IMR-90 (cell line): Measurements from ENCODE around the gene FBN3. TPM values are rescaled to one million over a fixed set of nuclear protein-coding genes. Genes with fewer than 3 reads are reported as not detected.

Source experiments
- ATAC-seq: fragments of 200-7000 bp; cut with Tn5 transposase; 2 replicates; pipeline ENCODE4 v1.9.1; 2020; ENCODE audit warnings: low read depth, mild to moderate bottlenecking, moderate library complexity
- BruUV-seq: library from RNA; stranded (reverse); fragments of 400-500 nt; replicated peaks from 2 replicates; lab custom pipeline; 2021; lab: Mats Ljungman, UMichigan
- CTCF ChIA-PET: fragments of 300-600 bp; formaldehyde crosslinking; extraction: SDS; loops from one replicate; lab custom pipeline; 2021; ENCODE audit warnings: antibody characterized with exemption; lab: Yijun Ruan, JAX
- POLR2A ChIA-PET: fragments of 300-600 bp; sonication (Branson Sonifier 250); formaldehyde crosslinking; loops from one replicate; lab custom pipeline; 2022; ENCODE audit warnings: antibody characterized with exemption; ENCODE audit not compliant: unreplicated experiment; lab: Charles Lee
- DNase-seq: peaks from one replicate; pipeline ENCODE4 v3.0.0; 2013
- H2AFZ ChIP-seq: replicated peaks from 2 replicates; pipeline ENCODE3; 2013; ENCODE audit warnings: low read length, mild to moderate bottlenecking; ENCODE audit not compliant: poor library complexity
- H2AK5ac ChIP-seq: 2 replicates; pipeline ENCODE4 v1.6.1; 2013; ENCODE audit warnings: low read depth, low read length, inconsistent platforms
- H2AK9ac ChIP-seq: replicated peaks from 2 replicates; pipeline ENCODE3; 2013; ENCODE audit warnings: mild to moderate bottlenecking, low read depth, low read length, moderate library complexity; ENCODE audit not compliant: poor library complexity
- H2BK120ac ChIP-seq: 2 replicates; pipeline ENCODE4 v1.6.1; 2013; ENCODE audit warnings: low read depth, low read length, inconsistent platforms
- H2BK15ac ChIP-seq: 3 replicates; pipeline ENCODE4 v1.6.1; 2013; ENCODE audit warnings: low read depth, low read length, inconsistent platforms
- H2BK20ac ChIP-seq: 2 replicates; pipeline ENCODE4 v1.6.1; 2013; ENCODE audit warnings: low read depth, mild to moderate bottlenecking, inconsistent platforms, low read length, moderate library complexity
- H2BK5ac ChIP-seq: 2 replicates; pipeline ENCODE4 v1.6.1; 2013; ENCODE audit warnings: mild to moderate bottlenecking, low read depth, low read length, inconsistent platforms; ENCODE audit not compliant: poor library complexity, severe bottlenecking
- H3K14ac ChIP-seq: replicated peaks from 2 replicates; pipeline ENCODE4 v1.6.1; 2013; ENCODE audit warnings: low read depth, low read length, inconsistent platforms
- H3K18ac ChIP-seq: 2 replicates; pipeline ENCODE4 v1.6.1; 2013; ENCODE audit warnings: low read depth, low read length, control low read depth
- H3K23ac ChIP-seq: 2 replicates; pipeline ENCODE4 v1.6.1; 2013; ENCODE audit warnings: low read depth, low read length, inconsistent platforms
- H3K27ac ChIP-seq: 2 replicates; pipeline ENCODE4 v1.5.1; 2013; ENCODE audit warnings: mild to moderate bottlenecking, control low read depth, low read length; ENCODE audit not compliant: insufficient read depth
- H3K27me3 ChIP-seq: 2 replicates; pipeline ENCODE4 v1.6.1; 2013; ENCODE audit warnings: low read length; ENCODE audit not compliant: control insufficient read depth, insufficient read depth
- H3K36me3 ChIP-seq: 2 replicates; pipeline ENCODE4 v1.6.1; 2013; ENCODE audit warnings: low read length, mixed read lengths; ENCODE audit not compliant: control insufficient read depth, insufficient read depth
- H3K4ac ChIP-seq: 2 replicates; pipeline ENCODE4 v1.6.1; 2013; ENCODE audit warnings: low read depth, low read length, inconsistent platforms
- H3K4me1 ChIP-seq: 2 replicates; pipeline ENCODE4 v1.6.1; 2013; ENCODE audit warnings: low read length, mixed read lengths; ENCODE audit not compliant: control insufficient read depth, insufficient read depth
- H3K4me2 ChIP-seq: 2 replicates; pipeline ENCODE4 v1.6.1; 2013; ENCODE audit warnings: low read depth, mild to moderate bottlenecking, control low read depth, low read length, moderate library complexity
- H3K4me3 ChIP-seq: 2 replicates; pipeline ENCODE4 v1.5.1; 2013; ENCODE audit warnings: low read depth, mild to moderate bottlenecking, control low read depth, low read length, moderate library complexity; ENCODE audit not compliant: insufficient read depth
- H3K56ac ChIP-seq: 2 replicates; pipeline ENCODE4 v1.6.1; 2013; ENCODE audit warnings: low read length, inconsistent platforms; ENCODE audit not compliant: insufficient read depth; ENCODE audit errors: extremely low read depth
- H3K79me1 ChIP-seq, 2 experiments: 2 replicates each; pipeline ENCODE4 v1.6.1; 2013; ENCODE audit warnings: low read length in 2 of 2, inconsistent platforms in 1 of 2, low read depth in 1 of 2
- H3K9ac ChIP-seq: 2 replicates; pipeline ENCODE4 v1.6.1; 2013; ENCODE audit warnings: low read depth, low read length, control low read depth
- H3K9me1 ChIP-seq: 2 replicates; pipeline ENCODE4 v1.6.1; 2013; ENCODE audit warnings: low read length, inconsistent platforms; ENCODE audit not compliant: insufficient read depth
- H3K9me3 ChIP-seq: 2 replicates; pipeline ENCODE4 v1.6.1; 2013; ENCODE audit warnings: low read length; ENCODE audit not compliant: control insufficient read depth, insufficient read depth
- H4K20me1 ChIP-seq: 2 replicates; pipeline ENCODE4 v1.6.1; 2013; ENCODE audit warnings: low read length, inconsistent platforms; ENCODE audit not compliant: insufficient read depth
- H4K5ac ChIP-seq: 2 replicates; pipeline ENCODE4 v1.6.1; 2013; ENCODE audit warnings: mild to moderate bottlenecking, low read depth, low read length, control low read depth
- H4K8ac ChIP-seq, 2 experiments: 2 replicates each; pipeline ENCODE4 v1.6.1; 2013; ENCODE audit warnings: low read depth in 2 of 2, low read length in 2 of 2, control low read depth in 1 of 2, inconsistent platforms in 1 of 2
- H4K91ac ChIP-seq: 2 replicates; pipeline ENCODE4 v1.6.1; 2013; ENCODE audit warnings: low read depth, low read length, inconsistent platforms; ENCODE audit not compliant: insufficient read depth
- CHD1 ChIP-seq: IDR thresholded peaks from 2 replicates; pipeline ENCODE4 v1.6.1; 2012; ENCODE audit warnings: low read depth, low read length, improper control_type of control experiment
- MAFK ChIP-seq: IDR thresholded peaks from 2 replicates; pipeline ENCODE4 v1.6.1; 2012; ENCODE audit warnings: low read depth, low read length, improper control_type of control experiment
- NFE2L2 ChIP-seq: fragments of 150-350 bp; IDR thresholded peaks from 2 replicates; pipeline ENCODE4 v1.6.1; 2016; ENCODE audit warnings: low read depth, mild to moderate bottlenecking, low read length
- POLR2A ChIP-seq: IDR thresholded peaks from 2 replicates; pipeline ENCODE4 v1.6.1; 2012; ENCODE audit warnings: mild to moderate bottlenecking, low read depth, low read length
- RAD21 ChIP-seq: IDR thresholded peaks from 2 replicates; pipeline ENCODE4 v1.6.1; 2012; ENCODE audit warnings: low read length, improper control_type of control experiment
- RFX5 ChIP-seq: IDR thresholded peaks from 2 replicates; pipeline ENCODE4 v1.8.0; 2012; ENCODE audit warnings: low read depth, mild to moderate bottlenecking, low read length, moderate library complexity
- SMC3 ChIP-seq: fragments of 150-350 bp; IDR thresholded peaks from 2 replicates; pipeline ENCODE4 v1.6.1; 2016; ENCODE audit warnings: low read depth, mild to moderate bottlenecking, antibody characterized with exemption, low read length, moderate library complexity
- WGBS, 2 experiments: methylation state at CpG; one replicate each; pipeline versions ENCODE4 v1.1.5 to v1.1.7; 2013; ENCODE audit warnings: missing lambda C conversion rate in 2 of 2; ENCODE audit not compliant: insufficient read length in 1 of 2; ENCODE audit errors: extremely low coverage in 2 of 2; 5-methylcytosine and 5-hydroxymethylcytosine counted together
- dilution Hi-C: fragments of 300-500 bp; cut with HindIII; formaldehyde crosslinking; loops from one replicate; pipeline ENCODE4 v1.14.3; 2018; ENCODE audit warnings: low sequenced_read_pairs; ENCODE audit not compliant: unreplicated experiment
- in situ Hi-C: fragments of 300-500 bp; cut with MboI; formaldehyde crosslinking; loops from 3 replicates; pipeline ENCODE4 v1.14.3; 2019; ENCODE audit warnings: low sequenced_read_pairs, inconsistent platforms, mixed read lengths
- intact Hi-C: fragments of 100-400 bp; cut with micrococcal nuclease; formaldehyde crosslinking; loops from 2 replicates; pipeline ENCODE4 v1.10.0; 2022
- polyA plus RNA-seq, 3 experiments: library from polyadenylated mRNA; depleted of rRNA; stranded (reverse); fragments of >200 nt; gene quantifications; 2 replicates each; pipeline ENCODE4 v1.2.3, GENCODE V29; 2012; ENCODE audit warnings: low replicate concordance in 1 of 3
- total RNA-seq: library from RNA; depleted of rRNA; stranded (reverse); fragments of >200 nt; gene quantifications from 2 replicates; pipeline ENCODE4 v1.2.3, GENCODE V29; 2012

Gene FBN3
- total and polyA plus RNA-seq, 2 of the 4 experiments (the other 2 are of a cell fraction) = not detected

GRCh38 chr19:8168537-8168936 lies 19.1 kb upstream of the FBN3 start:
- Histone ChIP-seq H4K8ac (no peak overlapping the region), H4K20me1 (no peaks in the 10 kb centered on the region), H2BK20ac (no peak overlapping the region), H4K5ac (no peak overlapping the region), H2AK9ac (no peak overlapping the region), H3K9me3 (no peaks in the 10 kb centered on the region), H3K9me1 (no peaks in the 10 kb centered on the region), H3K56ac (no peak overlapping the region), H3K27ac (no peak overlapping the region), H2BK15ac (no peak overlapping the region), H3K27me3 (no peaks in the 10 kb centered on the region; the same call in 1 of the 2 replicates), H2AK5ac (no peak overlapping the region), H3K79me1 (no peaks in the 10 kb centered on the region), H3K36me3 (no peaks in the 10 kb centered on the region), H3K4me2 (no peak overlapping the region), H3K4me3 (no peak overlapping the region), H4K91ac (no peak overlapping the region), H2AFZ (no peak overlapping the region), H3K18ac (no peak overlapping the region), H2BK5ac (no peak overlapping the region), H3K4ac (no peak overlapping the region), H3K4me1 (peaks cover 2% of the 10 kb centered on the region; the same call in 1 of the 2 replicates), H3K14ac (no peak overlapping the region), H2BK120ac (no peak overlapping the region), H3K9ac (no peak overlapping the region), H3K23ac (no peak overlapping the region)
- BruUV-seq = no TSS peak
- in situ Hi-C loops (no loop called here), intact Hi-C loops (no loop called here), dilution Hi-C loops (no loop called here)
- TF ChIP-seq SMC3 (no peak), POLR2A (no peak), MAFK (no peak), NFE2L2 (no peak), CHD1 (no peak), RFX5 (no peak), RAD21 (no peak)
- ChIA-PET CTCF (no interaction called here), POLR2A (no interaction called here)
- WGBS, 2 experiments = no CpG with 5 or more reads among the region's 7 CpGs
- ATAC-seq (no peak), DNase-seq (no peak)
